Uterus (tissue), 2 donors: ENCODE results near the gene MFAP4.

Experiments used
- POLR2A ChIP-seq, 2 donors: fragments of 450-650 bp; IDR thresholded peaks; one replicate each; pipeline ENCODE4 v1.6.1; 2016; ENCODE audit warnings: antibody characterized with exemption in 2 of 2, mild to moderate bottlenecking in 1 of 2, moderate library complexity in 1 of 2
- TF ChIP-seq, protein P1 (sequence below), 4 experiments: fragments of 200-600 bp in 2 of 4; fragments of 450-650 bp in 2 of 4; sonication (generic) in 2 of 4; IDR thresholded peaks; one replicate each; pipeline ENCODE4 v1.5.1; 2016 to 2019; ENCODE audit warnings: antibody characterized with exemption in 4 of 4, mild to moderate bottlenecking in 2 of 4, moderate library complexity in 1 of 4

DNA sequence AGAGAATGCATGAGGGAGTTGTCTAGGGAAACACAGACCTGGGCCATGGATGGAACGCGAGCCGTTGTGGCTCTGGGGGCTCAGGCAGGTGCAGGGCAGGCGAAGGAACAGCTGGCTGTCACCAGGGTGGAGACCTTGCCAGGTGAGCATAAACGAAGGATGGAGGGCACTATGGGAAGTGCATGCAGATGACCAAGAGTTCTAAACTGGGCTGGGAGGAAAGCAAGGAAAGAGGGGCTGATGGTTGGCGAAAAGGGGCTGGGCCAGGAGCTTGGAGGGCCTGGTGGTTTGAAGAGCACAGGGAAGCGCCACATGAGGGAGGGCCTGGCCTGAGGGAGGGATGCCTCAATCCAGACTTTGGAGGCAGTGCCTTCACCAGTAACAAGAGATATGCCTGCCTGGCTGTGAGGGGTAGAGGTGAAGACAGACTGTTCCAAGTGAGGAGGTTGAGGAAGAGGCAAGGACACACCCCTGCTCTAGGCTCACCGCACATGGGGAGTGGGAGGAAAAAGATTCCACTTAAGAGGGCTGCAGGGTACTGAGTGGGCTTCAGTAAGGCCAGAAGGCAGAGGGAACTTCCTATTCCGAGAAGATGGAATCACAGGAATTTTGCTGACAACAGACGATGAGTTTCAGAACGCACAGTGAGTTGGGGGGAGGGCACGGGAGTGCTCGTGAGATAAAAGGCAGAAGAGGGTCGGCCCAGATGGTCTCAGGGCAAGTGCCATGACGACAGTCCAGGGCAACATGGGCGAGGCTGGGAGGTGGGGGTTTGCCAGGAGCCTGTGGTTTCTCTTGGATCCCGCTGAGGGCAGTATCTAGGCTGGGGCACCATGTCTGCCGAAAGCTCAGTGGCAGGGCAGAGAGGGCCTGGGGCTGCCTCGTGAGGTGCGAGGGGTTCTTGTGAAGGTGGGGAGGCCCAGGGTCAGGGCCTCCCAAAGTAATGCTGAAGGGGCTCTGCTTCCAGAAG, 45.1 kb downstream of the MFAP4 start:
- TF ChIP-seq POLR2A (IDR thresholded peaks at IDR 0.05), result no peak
- TF ChIP-seq, protein P1, sequence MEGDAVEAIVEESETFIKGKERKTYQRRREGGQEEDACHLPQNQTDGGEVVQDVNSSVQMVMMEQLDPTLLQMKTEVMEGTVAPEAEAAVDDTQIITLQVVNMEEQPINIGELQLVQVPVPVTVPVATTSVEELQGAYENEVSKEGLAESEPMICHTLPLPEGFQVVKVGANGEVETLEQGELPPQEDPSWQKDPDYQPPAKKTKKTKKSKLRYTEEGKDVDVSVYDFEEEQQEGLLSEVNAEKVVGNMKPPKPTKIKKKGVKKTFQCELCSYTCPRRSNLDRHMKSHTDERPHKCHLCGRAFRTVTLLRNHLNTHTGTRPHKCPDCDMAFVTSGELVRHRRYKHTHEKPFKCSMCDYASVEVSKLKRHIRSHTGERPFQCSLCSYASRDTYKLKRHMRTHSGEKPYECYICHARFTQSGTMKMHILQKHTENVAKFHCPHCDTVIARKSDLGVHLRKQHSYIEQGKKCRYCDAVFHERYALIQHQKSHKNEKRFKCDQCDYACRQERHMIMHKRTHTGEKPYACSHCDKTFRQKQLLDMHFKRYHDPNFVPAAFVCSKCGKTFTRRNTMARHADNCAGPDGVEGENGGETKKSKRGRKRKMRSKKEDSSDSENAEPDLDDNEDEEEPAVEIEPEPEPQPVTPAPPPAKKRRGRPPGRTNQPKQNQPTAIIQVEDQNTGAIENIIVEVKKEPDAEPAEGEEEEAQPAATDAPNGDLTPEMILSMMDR (IDR thresholded peaks at IDR 0.05), result no peak
